Epithelial cell of proximal tubule (primary cell): Measurements from ENCODE around the gene NME1. TPM values are rescaled to one million over a fixed set of nuclear protein-coding genes. Genes with fewer than 3 reads are reported as not detected.

ENCODE experiments used
- DNase-seq: peaks from one replicate; pipeline ENCODE4 v3.0.0-alpha.2; 2011; ENCODE audit warnings: low read depth
- H3K4me3 ChIP-seq: 2 replicates; pipeline ENCODE4 v1.5.1; 2011; ENCODE audit warnings: low read depth, mild to moderate bottlenecking, low read length
- total RNA-seq: library from RNA; depleted of rRNA; stranded (reverse); fragments of >200 nt; gene quantifications from 2 replicates; pipeline ENCODE4 v1.2.3, GENCODE V29; 2015
- TF ChIP-seq, protein P1 (sequence below): conservative IDR thresholded peaks from 2 replicates; pipeline ENCODE4 v1.5.1; 2012; ENCODE audit warnings: low read depth, mild to moderate bottlenecking, low read length

Gene NME1
- total RNA-seq, 1 donor from 2014 or later, result 205 TPM

DNA sequence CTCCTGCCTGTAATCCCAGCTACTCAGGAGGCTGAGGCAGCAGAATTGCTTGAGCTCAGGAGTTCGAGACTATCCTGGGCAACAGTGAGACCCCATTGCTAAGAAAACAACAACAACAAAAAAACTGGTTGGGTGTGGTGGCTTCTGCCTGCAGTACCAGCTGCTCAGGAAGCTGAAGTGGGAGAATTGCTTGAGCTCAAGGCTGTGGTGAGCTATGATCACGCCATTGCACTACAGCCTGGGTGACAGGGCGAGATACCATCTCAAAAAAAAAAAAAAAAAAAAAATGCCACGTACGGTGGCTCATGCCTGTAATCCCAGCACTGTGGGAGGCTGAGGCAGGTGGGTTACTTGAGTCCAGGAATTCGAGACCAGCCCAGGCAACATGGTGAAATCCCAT is 46.9 kb downstream of the NME1 start:
- no peak for DNase-seq
- H3K4me3 ChIP-seq, result no peak overlapping the region
- TF ChIP-seq, protein P1, sequence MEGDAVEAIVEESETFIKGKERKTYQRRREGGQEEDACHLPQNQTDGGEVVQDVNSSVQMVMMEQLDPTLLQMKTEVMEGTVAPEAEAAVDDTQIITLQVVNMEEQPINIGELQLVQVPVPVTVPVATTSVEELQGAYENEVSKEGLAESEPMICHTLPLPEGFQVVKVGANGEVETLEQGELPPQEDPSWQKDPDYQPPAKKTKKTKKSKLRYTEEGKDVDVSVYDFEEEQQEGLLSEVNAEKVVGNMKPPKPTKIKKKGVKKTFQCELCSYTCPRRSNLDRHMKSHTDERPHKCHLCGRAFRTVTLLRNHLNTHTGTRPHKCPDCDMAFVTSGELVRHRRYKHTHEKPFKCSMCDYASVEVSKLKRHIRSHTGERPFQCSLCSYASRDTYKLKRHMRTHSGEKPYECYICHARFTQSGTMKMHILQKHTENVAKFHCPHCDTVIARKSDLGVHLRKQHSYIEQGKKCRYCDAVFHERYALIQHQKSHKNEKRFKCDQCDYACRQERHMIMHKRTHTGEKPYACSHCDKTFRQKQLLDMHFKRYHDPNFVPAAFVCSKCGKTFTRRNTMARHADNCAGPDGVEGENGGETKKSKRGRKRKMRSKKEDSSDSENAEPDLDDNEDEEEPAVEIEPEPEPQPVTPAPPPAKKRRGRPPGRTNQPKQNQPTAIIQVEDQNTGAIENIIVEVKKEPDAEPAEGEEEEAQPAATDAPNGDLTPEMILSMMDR, result no peak

DNA sequence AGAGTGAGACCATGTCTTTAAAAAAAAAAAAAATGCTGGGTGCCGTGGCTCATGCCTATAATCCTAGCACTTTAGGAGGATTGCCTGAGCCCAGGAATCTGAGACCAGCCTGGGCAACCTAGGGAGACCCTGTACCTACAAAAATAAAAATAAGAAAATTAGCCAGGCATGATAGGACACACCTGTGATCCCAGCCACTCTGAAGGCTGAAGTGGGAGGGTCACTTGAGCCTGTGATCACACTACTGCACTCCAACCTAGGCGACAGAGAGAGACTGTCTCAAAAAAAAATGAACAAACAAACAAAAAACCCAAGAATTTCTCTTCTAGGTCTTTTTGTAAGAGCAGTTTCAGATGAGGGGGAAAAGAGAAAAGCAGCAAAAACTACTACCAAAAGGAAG is 47.5 kb downstream of the NME1 start:
- no peak for DNase-seq
- H3K4me3 ChIP-seq, result no peak overlapping the region
- TF ChIP-seq, protein P1, result no peak

DNA sequence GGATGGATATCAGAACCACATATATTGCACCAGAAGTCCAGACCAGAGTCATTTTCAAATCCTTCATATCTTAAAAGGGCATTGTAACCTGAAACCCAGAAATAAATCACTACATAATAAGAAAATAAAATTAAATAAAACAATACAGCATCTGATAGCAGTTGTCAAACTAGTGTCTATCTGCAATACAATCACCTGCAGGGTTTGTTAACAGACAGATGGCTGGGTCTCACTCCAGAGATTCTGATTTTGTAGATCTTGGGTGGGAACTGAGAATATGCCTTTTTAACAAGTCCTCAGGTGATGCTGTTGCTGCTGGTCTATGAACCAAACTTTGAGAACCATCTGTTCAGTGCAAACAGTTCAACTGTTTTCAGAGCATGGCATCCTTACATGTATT is 50.5 kb downstream of the NME1 start:
- TF ChIP-seq, protein P1, result no peak
- DNase-seq, result no peak
- H3K4me3 ChIP-seq, result no peak overlapping the region

Other genes with a start within 250 kb of the NME1 start
- 36.4 and 48.2 TPM in 2 replicates for gene SPAG9, start 32.7 kb upstream of the NME1 start, total RNA-seq
- gene NME2, start 12.9 kb downstream of the NME1 start, total RNA-seq, result 840 and 1,223 TPM in 2 replicates
- gene MBTD1, start 106.5 kb downstream of the NME1 start, total RNA-seq, result 4.5 and 5.1 TPM in 2 replicates
- 80.6 and 82.9 TPM in 2 replicates for gene UTP18, start 107.0 kb downstream of the NME1 start, total RNA-seq